GM23338 (cell line): ENCODE results near the gene SH3BP4.

Experiments
- CREB1 ChIP-seq: fragments of 250-450 bp; sonication (Bioruptor Pico); IDR thresholded peaks from 2 replicates; pipeline ENCODE4 v1.5.0; 2020; ENCODE audit warnings: low read depth, mild to moderate bottlenecking, moderate library complexity
- EZH2 ChIP-seq: fragments of 200-600 bp; sonication (generic); IDR thresholded peaks from one replicate; pipeline ENCODE4 v1.8.0; 2017; ENCODE audit warnings: antibody characterized with exemption, mild to moderate bottlenecking, low read depth; ENCODE audit not compliant: unreplicated experiment
- EZH2phosphoT487 ChIP-seq: fragments of 200-600 bp; sonication (generic); IDR thresholded peaks from one replicate; pipeline ENCODE4 v1.8.1; 2018; ENCODE audit warnings: antibody characterized with exemption; ENCODE audit not compliant: unreplicated experiment
- JUNB ChIP-seq: IDR thresholded peaks from one replicate; pipeline ENCODE4 v1.6.1; 2016; ENCODE audit warnings: antibody characterized with exemption; ENCODE audit not compliant: unreplicated experiment
- POLR2AphosphoS5 ChIP-seq: IDR thresholded peaks from 2 replicates; pipeline ENCODE4 v1.6.1; 2016; ENCODE audit warnings: antibody characterized with exemption, low read depth
- REST ChIP-seq: IDR thresholded peaks from one replicate; pipeline ENCODE4 v1.6.1; 2018; ENCODE audit warnings: antibody characterized with exemption; ENCODE audit not compliant: unreplicated experiment
- STAT1 ChIP-seq: IDR thresholded peaks from one replicate; pipeline ENCODE4 v1.6.1; 2016; ENCODE audit warnings: antibody characterized with exemption; ENCODE audit not compliant: unreplicated experiment
- ZNF114 ChIP-seq: fragments of 250-450 bp; sonication (Bioruptor Pico); IDR thresholded peaks from 2 replicates; pipeline ENCODE4 v1.5.0; 2020; ENCODE audit warnings: mild to moderate bottlenecking, moderate library complexity
- ZNF331 ChIP-seq: fragments of 250-450 bp; sonication (Bioruptor Pico); IDR thresholded peaks from 2 replicates; pipeline ENCODE4 v1.5.0; 2020; ENCODE audit warnings: low read depth, mild to moderate bottlenecking, moderate library complexity
- TF ChIP-seq, protein P1 (sequence below), 2 experiments: fragments of 200-600 bp in 1 of 2; sonication (generic) in 1 of 2; conservative IDR thresholded peaks; 2 replicates each; pipeline versions ENCODE4 v1.5.1 to v1.6.1; 2016 to 2017; ENCODE audit warnings: antibody characterized with exemption in 2 of 2, low read depth in 2 of 2, mild to moderate bottlenecking in 2 of 2, moderate library complexity in 1 of 2

GRCh38 chr2:234968631-234969305 lies 17.0 kb downstream of the SH3BP4 start:
- TF ChIP-seq, protein P1, sequence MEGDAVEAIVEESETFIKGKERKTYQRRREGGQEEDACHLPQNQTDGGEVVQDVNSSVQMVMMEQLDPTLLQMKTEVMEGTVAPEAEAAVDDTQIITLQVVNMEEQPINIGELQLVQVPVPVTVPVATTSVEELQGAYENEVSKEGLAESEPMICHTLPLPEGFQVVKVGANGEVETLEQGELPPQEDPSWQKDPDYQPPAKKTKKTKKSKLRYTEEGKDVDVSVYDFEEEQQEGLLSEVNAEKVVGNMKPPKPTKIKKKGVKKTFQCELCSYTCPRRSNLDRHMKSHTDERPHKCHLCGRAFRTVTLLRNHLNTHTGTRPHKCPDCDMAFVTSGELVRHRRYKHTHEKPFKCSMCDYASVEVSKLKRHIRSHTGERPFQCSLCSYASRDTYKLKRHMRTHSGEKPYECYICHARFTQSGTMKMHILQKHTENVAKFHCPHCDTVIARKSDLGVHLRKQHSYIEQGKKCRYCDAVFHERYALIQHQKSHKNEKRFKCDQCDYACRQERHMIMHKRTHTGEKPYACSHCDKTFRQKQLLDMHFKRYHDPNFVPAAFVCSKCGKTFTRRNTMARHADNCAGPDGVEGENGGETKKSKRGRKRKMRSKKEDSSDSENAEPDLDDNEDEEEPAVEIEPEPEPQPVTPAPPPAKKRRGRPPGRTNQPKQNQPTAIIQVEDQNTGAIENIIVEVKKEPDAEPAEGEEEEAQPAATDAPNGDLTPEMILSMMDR (conservative IDR thresholded peaks at IDR 0.05; ENCODE audit: low read depth in 2 of 2): no peak
- TF ChIP-seq POLR2AphosphoS5 (no peak), EZH2 (no peak), EZH2phosphoT487 (no peak), REST (no peak), JUNB (no peak), ZNF331 (CRISPR knock-in tag) (no peak), CREB1 (CRISPR knock-in tag) (no peak), STAT1 (no peak), ZNF114 (CRISPR knock-in tag) (no peak)
